HepG2 (cell line): ENCODE data around the gene YAP1. TPM values are rescaled to one million over a fixed set of nuclear protein-coding genes. Genes with fewer than 3 reads are reported as not detected.
A peak's percentile ranks its signal among the peaks of the same experiment; 100 is the strongest.

Experiments
- AGO1 ChIP-seq: fragments of 200-400 bp; formaldehyde crosslinking; IDR thresholded peaks from 2 replicates; pipeline ENCODE4 v1.6.1; 2017; ENCODE audit warnings: mild to moderate bottlenecking, low read depth, low read length, moderate library complexity; ENCODE audit not compliant: poor library complexity, severe bottlenecking
- ARNT ChIP-seq: fragments of 450-650 bp; IDR thresholded peaks from 2 replicates; pipeline ENCODE4 v1.6.1; 2017
- FLYWCH1 ChIP-seq: sonication (generic); formaldehyde crosslinking; IDR thresholded peaks from 2 replicates; pipeline ENCODE4 v1.8.1; 2023; ENCODE audit warnings: mild to moderate bottlenecking, missing genetic modification reagents
- HHEX ChIP-seq: IDR thresholded peaks from 2 replicates; pipeline ENCODE4 v1.6.1; 2016; ENCODE audit warnings: control low read depth
- LCORL ChIP-seq, 2 experiments: fragments of 450-650 bp in 1 of 2; sonication (generic) in 1 of 2; formaldehyde crosslinking in 1 of 2; IDR thresholded peaks; 2 replicates each; pipeline versions ENCODE4 v1.5.0 to v1.6.1; 2017 to 2020; ENCODE audit warnings: antibody characterized with exemption in 1 of 2, missing genetic modification reagents in 1 of 2
- MXD4 ChIP-seq: IDR thresholded peaks from 2 replicates; pipeline ENCODE4 v1.6.1; 2016; ENCODE audit warnings: mild to moderate bottlenecking, missing biosample characterization, missing genetic modification reagents
- MYNN ChIP-seq: sonication (generic); formaldehyde crosslinking; IDR thresholded peaks from 2 replicates; pipeline ENCODE4 v1.4.0; 2020; ENCODE audit warnings: mild to moderate bottlenecking, low read depth, missing genetic modification reagents
- NCOA2 ChIP-seq: sonication (generic); formaldehyde crosslinking; IDR thresholded peaks from 2 replicates; pipeline ENCODE4 v1.8.0; 2022; ENCODE audit warnings: inconsistent platforms
- NRL ChIP-seq: sonication (generic); formaldehyde crosslinking; IDR thresholded peaks from 2 replicates; pipeline ENCODE4 v1.5.0; 2020; ENCODE audit warnings: missing genetic modification reagents, mild to moderate bottlenecking, moderate library complexity, borderline replicate concordance
- RFX1 ChIP-seq: fragments of 450-650 bp; IDR thresholded peaks from 2 replicates; pipeline ENCODE4 v1.6.1; 2017
- RFXAP ChIP-seq: sonication (generic); formaldehyde crosslinking; IDR thresholded peaks from 2 replicates; pipeline ENCODE4 v1.4.0; 2020; ENCODE audit warnings: missing genetic modification reagents, borderline replicate concordance
- SMYD3 ChIP-seq: sonication (generic); formaldehyde crosslinking; IDR thresholded peaks from 2 replicates; pipeline ENCODE4 v1.8.1; 2023; ENCODE audit warnings: mild to moderate bottlenecking, missing genetic modification reagents
- ZBTB38 ChIP-seq: sonication (generic); formaldehyde crosslinking; IDR thresholded peaks from 2 replicates; pipeline ENCODE4 v1.5.1; 2020; ENCODE audit warnings: mild to moderate bottlenecking, missing genetic modification reagents
- ZFP41 ChIP-seq: sonication (generic); formaldehyde crosslinking; IDR thresholded peaks from 2 replicates; pipeline ENCODE4 v1.4.0; 2020; ENCODE audit warnings: mild to moderate bottlenecking, missing genetic modification reagents, borderline replicate concordance
- ZFY ChIP-seq: sonication (generic); formaldehyde crosslinking; IDR thresholded peaks from 2 replicates; pipeline ENCODE4 v1.4.0; 2020; ENCODE audit warnings: missing genetic modification reagents
- ZKSCAN5 ChIP-seq: sonication (generic); formaldehyde crosslinking; IDR thresholded peaks from 2 replicates; pipeline ENCODE4 v1.5.1; 2020; ENCODE audit warnings: mild to moderate bottlenecking, missing genetic modification reagents
- ZNF232 ChIP-seq: sonication (generic); formaldehyde crosslinking; IDR thresholded peaks from 2 replicates; pipeline ENCODE4 v1.4.0; 2020; ENCODE audit warnings: missing genetic modification reagents, borderline replicate concordance
- ZNF33B ChIP-seq: sonication (generic); formaldehyde crosslinking; IDR thresholded peaks from 2 replicates; pipeline ENCODE4 v1.5.1; 2020; ENCODE audit warnings: mild to moderate bottlenecking, missing genetic modification reagents
- ZNF556 ChIP-seq: sonication (generic); formaldehyde crosslinking; IDR thresholded peaks from 2 replicates; pipeline ENCODE4 v1.4.0; 2020; ENCODE audit warnings: mild to moderate bottlenecking, missing genetic modification reagents, borderline replicate concordance
- ZNF747 ChIP-seq: sonication (generic); formaldehyde crosslinking; IDR thresholded peaks from 2 replicates; pipeline ENCODE4 v1.8.1; 2023; ENCODE audit warnings: missing genetic modification reagents, mild to moderate bottlenecking, borderline replicate concordance
- ZNF776 ChIP-seq: sonication (generic); formaldehyde crosslinking; IDR thresholded peaks from 2 replicates; pipeline ENCODE4 v1.4.0; 2020; ENCODE audit warnings: mild to moderate bottlenecking, missing genetic modification reagents
- polyA plus RNA-seq, 8 experiments: library from polyadenylated mRNA; depleted of rRNA in 3 of 8; stranded (reverse) in 7 of 8; unstranded in 1 of 8; fragments of >200 nt; fragmentation: Illumina TruSeq in 4 of 8; extraction: Trizol in 4 of 8; gene quantifications; 2 replicates each; pipeline versions ENCODE4 v1.2.1 to v1.2.3, GENCODE V29; 2011 to 2016; ENCODE audit warnings: low read depth in 4 of 8, missing spikeins in 1 of 8, mixed read lengths in 1 of 8; ENCODE audit not compliant: insufficient read depth in 1 of 8
- total RNA-seq, 5 experiments: library from RNA; depleted of rRNA; stranded (reverse); fragments of >200 nt; fragmentation: Illumina TruSeq; extraction: Trizol; gene quantifications; 2 replicates each; pipeline ENCODE4 v1.2.3, GENCODE V29; 2016; ENCODE audit warnings: low read depth in 1 of 5
- TF ChIP-seq, protein P1 (sequence below): sonication (generic); formaldehyde crosslinking; conservative IDR thresholded peaks from 2 replicates; pipeline ENCODE4 v1.8.1; 2023; ENCODE audit warnings: missing genetic modification reagents
- TF ChIP-seq, protein P2 (sequence below): sonication (generic); formaldehyde crosslinking; IDR thresholded peaks from 2 replicates; pipeline ENCODE4 v1.4.0; 2020; ENCODE audit warnings: low read depth, mild to moderate bottlenecking, missing genetic modification reagents
- TF ChIP-seq, protein P3 (sequence below): sonication (generic); formaldehyde crosslinking; IDR thresholded peaks from 2 replicates; pipeline ENCODE4 v1.5.0; 2020; ENCODE audit warnings: missing genetic modification reagents
- TF ChIP-seq, protein P4 (sequence below): sonication (generic); formaldehyde crosslinking; IDR thresholded peaks from 2 replicates; pipeline ENCODE4 v1.4.0; 2020; ENCODE audit warnings: mild to moderate bottlenecking, missing genetic modification reagents, borderline replicate concordance
- TF ChIP-seq, protein P5 (sequence below): sonication (generic); formaldehyde crosslinking; IDR thresholded peaks from 2 replicates; pipeline ENCODE4 v1.4.0; 2020; ENCODE audit warnings: missing genetic modification reagents

The YAP1 gene
- total and polyA plus RNA-seq, 2 of the 13 experiments (the other 11 are each of a cell fraction or from before 2014, with no cell fraction given) = 59.5 to 91.0 TPM

DNA sequence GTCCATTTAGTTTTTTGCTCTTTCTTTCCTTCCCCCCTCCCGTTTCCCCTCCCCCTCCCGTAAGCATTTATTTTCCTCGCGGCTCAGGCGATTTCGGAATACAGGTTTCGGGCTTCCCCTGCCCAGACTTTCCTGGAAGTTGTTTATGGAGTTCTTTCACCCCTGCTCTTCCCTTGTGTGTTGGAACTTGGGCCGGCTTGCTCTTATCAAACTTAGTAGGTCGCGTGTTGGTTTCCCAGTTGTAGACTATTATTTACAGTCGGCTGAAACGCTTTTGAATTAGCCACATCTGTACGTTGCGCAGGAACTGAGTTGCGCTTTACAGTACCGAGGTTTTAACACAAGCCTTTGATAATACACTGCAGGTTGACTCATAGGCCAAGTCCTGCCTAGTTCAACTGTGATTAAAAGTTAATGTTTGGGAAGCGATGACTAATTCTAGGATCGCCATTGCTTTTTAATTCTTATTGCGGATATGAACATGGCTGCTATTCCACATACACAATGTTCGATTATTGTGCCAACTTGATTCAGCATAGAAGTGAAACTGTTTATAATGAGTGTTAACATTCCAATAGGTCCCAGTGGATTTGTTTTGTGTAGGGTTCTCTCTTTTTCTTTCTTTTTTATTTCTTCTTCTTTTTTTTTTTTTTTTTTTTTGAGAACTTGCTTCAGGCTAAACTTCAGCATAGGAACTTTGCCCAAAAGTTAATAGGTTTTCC is 1.7 kb downstream of the YAP1 start (continued):
- TF ChIP-seq, protein P1, sequence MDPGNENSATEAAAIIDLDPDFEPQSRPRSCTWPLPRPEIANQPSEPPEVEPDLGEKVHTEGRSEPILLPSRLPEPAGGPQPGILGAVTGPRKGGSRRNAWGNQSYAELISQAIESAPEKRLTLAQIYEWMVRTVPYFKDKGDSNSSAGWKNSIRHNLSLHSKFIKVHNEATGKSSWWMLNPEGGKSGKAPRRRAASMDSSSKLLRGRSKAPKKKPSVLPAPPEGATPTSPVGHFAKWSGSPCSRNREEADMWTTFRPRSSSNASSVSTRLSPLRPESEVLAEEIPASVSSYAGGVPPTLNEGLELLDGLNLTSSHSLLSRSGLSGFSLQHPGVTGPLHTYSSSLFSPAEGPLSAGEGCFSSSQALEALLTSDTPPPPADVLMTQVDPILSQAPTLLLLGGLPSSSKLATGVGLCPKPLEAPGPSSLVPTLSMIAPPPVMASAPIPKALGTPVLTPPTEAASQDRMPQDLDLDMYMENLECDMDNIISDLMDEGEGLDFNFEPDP (CRISPR knock-in tag) = no peak
- TF ChIP-seq, protein P2, sequence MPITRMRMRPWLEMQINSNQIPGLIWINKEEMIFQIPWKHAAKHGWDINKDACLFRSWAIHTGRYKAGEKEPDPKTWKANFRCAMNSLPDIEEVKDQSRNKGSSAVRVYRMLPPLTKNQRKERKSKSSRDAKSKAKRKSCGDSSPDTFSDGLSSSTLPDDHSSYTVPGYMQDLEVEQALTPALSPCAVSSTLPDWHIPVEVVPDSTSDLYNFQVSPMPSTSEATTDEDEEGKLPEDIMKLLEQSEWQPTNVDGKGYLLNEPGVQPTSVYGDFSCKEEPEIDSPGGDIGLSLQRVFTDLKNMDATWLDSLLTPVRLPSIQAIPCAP = no peak
- TF ChIP-seq, protein P3, sequence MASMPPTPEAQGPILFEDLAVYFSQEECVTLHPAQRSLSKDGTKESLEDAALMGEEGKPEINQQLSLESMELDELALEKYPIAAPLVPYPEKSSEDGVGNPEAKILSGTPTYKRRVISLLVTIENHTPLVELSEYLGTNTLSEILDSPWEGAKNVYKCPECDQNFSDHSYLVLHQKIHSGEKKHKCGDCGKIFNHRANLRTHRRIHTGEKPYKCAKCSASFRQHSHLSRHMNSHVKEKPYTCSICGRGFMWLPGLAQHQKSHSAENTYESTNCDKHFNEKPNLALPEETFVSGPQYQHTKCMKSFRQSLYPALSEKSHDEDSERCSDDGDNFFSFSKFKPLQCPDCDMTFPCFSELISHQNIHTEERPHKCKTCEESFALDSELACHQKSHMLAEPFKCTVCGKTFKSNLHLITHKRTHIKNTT (CRISPR knock-in tag) = no peak
- no peak for TF ChIP-seq FLYWCH1
- no peak for TF ChIP-seq ARNT
- TF ChIP-seq, protein P4, sequence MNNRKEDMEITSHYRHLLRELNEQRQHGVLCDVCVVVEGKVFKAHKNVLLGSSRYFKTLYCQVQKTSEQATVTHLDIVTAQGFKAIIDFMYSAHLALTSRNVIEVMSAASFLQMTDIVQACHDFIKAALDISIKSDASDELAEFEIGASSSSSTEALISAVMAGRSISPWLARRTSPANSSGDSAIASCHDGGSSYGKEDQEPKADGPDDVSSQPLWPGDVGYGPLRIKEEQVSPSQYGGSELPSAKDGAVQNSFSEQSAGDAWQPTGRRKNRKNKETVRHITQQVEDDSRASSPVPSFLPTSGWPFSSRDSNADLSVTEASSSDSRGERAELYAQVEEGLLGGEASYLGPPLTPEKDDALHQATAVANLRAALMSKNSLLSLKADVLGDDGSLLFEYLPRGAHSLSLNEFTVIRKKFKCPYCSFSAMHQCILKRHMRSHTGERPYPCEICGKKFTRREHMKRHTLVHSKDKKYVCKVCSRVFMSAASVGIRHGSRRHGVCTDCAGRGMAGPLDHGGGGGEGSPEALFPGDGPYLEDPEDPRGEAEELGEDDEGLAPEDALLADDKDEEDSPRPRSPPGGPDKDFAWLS (CRISPR knock-in tag) = no peak
- TF ChIP-seq MXD4 (CRISPR knock-in tag) = no peak; the same call in 1 of the 2 replicates
- TF ChIP-seq NCOA2 (CRISPR knock-in tag) = peak; percentile 82
- no peak for TF ChIP-seq ZBTB38
- no peak; the same call in 1 of the 2 replicates for TF ChIP-seq RFXAP (CRISPR knock-in tag)
- TF ChIP-seq, protein P5, sequence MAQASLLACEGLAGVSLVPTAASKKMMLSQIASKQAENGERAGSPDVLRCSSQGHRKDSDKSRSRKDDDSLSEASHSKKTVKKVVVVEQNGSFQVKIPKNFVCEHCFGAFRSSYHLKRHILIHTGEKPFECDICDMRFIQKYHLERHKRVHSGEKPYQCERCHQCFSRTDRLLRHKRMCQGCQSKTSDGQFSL (CRISPR knock-in tag) = no peak
- no peak for TF ChIP-seq ZNF33B (CRISPR knock-in tag)
- TF ChIP-seq ZNF747 (CRISPR knock-in tag) = no peak
- no peak for TF ChIP-seq LCORL (IDR thresholded peaks at IDR 0.05)
- TF ChIP-seq LCORL (CRISPR knock-in tag; IDR thresholded peaks at IDR 0.05) = no peak; the same call in 1 of the 2 replicates
- TF ChIP-seq ZFY (CRISPR knock-in tag) = peak; percentile 34; the same call in 1 of the 2 replicates
- TF ChIP-seq NRL (CRISPR knock-in tag) = no peak
- TF ChIP-seq RFX1 = no peak
- TF ChIP-seq ZNF556 = no peak
- TF ChIP-seq HHEX (CRISPR knock-in tag) = peak; percentile 10; the same call in 1 of the 2 replicates
- no peak for TF ChIP-seq SMYD3 (CRISPR knock-in tag)
- no peak for TF ChIP-seq ZKSCAN5
- peak; percentile 59; the same call in 1 of the 2 replicates for TF ChIP-seq ZNF232 (CRISPR knock-in tag)
- no peak for TF ChIP-seq ZNF776 (CRISPR knock-in tag)
- no peak for TF ChIP-seq AGO1
- no peak for TF ChIP-seq ZFP41 (CRISPR knock-in tag)
- no peak for TF ChIP-seq MYNN (CRISPR knock-in tag)
